ENCODE data around the gene SELENOO. TPM values are rescaled to one million over a fixed set of nuclear protein-coding genes. Genes with fewer than 3 reads are reported as not detected.

Gene SELENOO
- total RNA-seq, 1 experiment from 2014 or later = 27.4 TPM

- no TSS peak for BruUV-seq (replicated peaks)
- CTCF ChIA-PET = no interaction called here
Measured at GRCh38 chr22:50224071-50224470, 23.3 kb downstream of the SELENOO start.

GRCh38 chr22:50225200-50225969, 24.6 kb downstream of the SELENOO start:
- H3K79me2 ChIP-seq (ENCODE audit: low read depth) = no peaks in the 10 kb centered on the region
- no TSS peak for BruUV-seq (replicated peaks)
- CTCF ChIA-PET = no interaction called here
- H3K4me2 ChIP-seq = no peak overlapping the region
- peaks cover 22% of the 10 kb centered on the region for H3K36me3 ChIP-seq (ENCODE audit: low read depth)
- H3K9me3 ChIP-seq (ENCODE audit: insufficient read depth, low read depth) = no peaks in the 10 kb centered on the region
- H4K20me1 ChIP-seq (ENCODE audit: insufficient read depth) = peaks cover 45% of the 10 kb centered on the region
- H3K9me2 ChIP-seq (ENCODE audit: insufficient read depth) = no peaks in the 10 kb centered on the region
- POLR2A ChIA-PET (ENCODE audit: unreplicated experiment) = no interaction called here
- H3K4me1 ChIP-seq (replicated peaks; ENCODE audit: insufficient read depth) = no peaks in the 10 kb centered on the region
- no peak overlapping the region for H2AFZ ChIP-seq
- peaks cover 3% of the 10 kb centered on the region; the same call in 1 of the 2 replicates for H3F3A ChIP-seq (ENCODE audit: insufficient read depth, low read depth)
- TF ChIP-seq EZH2 (IDR thresholded peaks at IDR 0.05; ENCODE audit: low read depth) (no peak), CTCF (conservative IDR thresholded peaks at IDR 0.05) (no peak)
- no peak overlapping the region for H3K4me3 ChIP-seq
- intact Hi-C loops (cut with micrococcal nuclease; ENCODE audit: unreplicated experiment) = no loop called here
- H3K27me3 ChIP-seq (ENCODE audit: insufficient read depth, low read depth) = no peaks in the 10 kb centered on the region
- H3K27ac ChIP-seq = no peak overlapping the region
- no peak for DNase-seq

More at GRCh38 chr22:50224071-50224470, 23.3 kb downstream of the SELENOO start:
- Histone ChIP-seq H3K9me2 (ENCODE audit: insufficient read depth) (no peaks in the 10 kb centered on the region), H3K79me2 (ENCODE audit: low read depth) (no peaks in the 10 kb centered on the region), H3K9me3 (ENCODE audit: insufficient read depth, low read depth) (no peaks in the 10 kb centered on the region), H3K4me1 (replicated peaks; ENCODE audit: insufficient read depth) (no peaks in the 10 kb centered on the region), H3K36me3 (ENCODE audit: low read depth) (peaks cover 22% of the 10 kb centered on the region), H4K20me1 (ENCODE audit: insufficient read depth) (peaks cover 45% of the 10 kb centered on the region), H2AFZ (no peak overlapping the region), H3K27ac (no peak overlapping the region), H3F3A (ENCODE audit: insufficient read depth, low read depth) (peaks cover 3% of the 10 kb centered on the region; the same call in 1 of the 2 replicates), H3K4me3 (no peak overlapping the region), H3K27me3 (ENCODE audit: insufficient read depth, low read depth) (no peaks in the 10 kb centered on the region), H3K4me2 (no peak overlapping the region)
- DNase-seq = no peak
- intact Hi-C loops (cut with micrococcal nuclease; ENCODE audit: unreplicated experiment) = no loop called here
- POLR2A ChIA-PET (ENCODE audit: unreplicated experiment) = no interaction called here
- no peak for TF ChIP-seq EZH2 (IDR thresholded peaks at IDR 0.05; ENCODE audit: low read depth)
- no peak for TF ChIP-seq CTCF (conservative IDR thresholded peaks at IDR 0.05)

- Histone ChIP-seq H3K9me3 (ENCODE audit: insufficient read depth, low read depth) (no peaks in the 10 kb centered on the region), H4K20me1 (ENCODE audit: insufficient read depth) (peaks cover 52% of the 10 kb centered on the region), H2AFZ (no peak overlapping the region), H3K9me2 (ENCODE audit: insufficient read depth) (no peaks in the 10 kb centered on the region), H3K79me2 (ENCODE audit: low read depth) (no peaks in the 10 kb centered on the region), H3K4me3 (no peak overlapping the region), H3K27me3 (ENCODE audit: insufficient read depth, low read depth) (no peaks in the 10 kb centered on the region), H3K36me3 (ENCODE audit: low read depth) (peaks cover 14% of the 10 kb centered on the region), H3F3A (ENCODE audit: insufficient read depth, low read depth) (no peaks in the 10 kb centered on the region; the same call in 1 of the 2 replicates), H3K4me1 (replicated peaks; ENCODE audit: insufficient read depth) (no peaks in the 10 kb centered on the region), H3K4me2 (no peak overlapping the region), H3K27ac (no peak overlapping the region)
- BruUV-seq (replicated peaks) = no TSS peak
- DNase-seq = no peak
- intact Hi-C loops (cut with micrococcal nuclease; ENCODE audit: unreplicated experiment) = no loop called here
- POLR2A ChIA-PET (ENCODE audit: unreplicated experiment) = no interaction called here
- CTCF ChIA-PET = no interaction called here
- no peak for TF ChIP-seq CTCF (conservative IDR thresholded peaks at IDR 0.05)
- TF ChIP-seq EZH2 (IDR thresholded peaks at IDR 0.05; ENCODE audit: low read depth) = no peak
Measured at GRCh38 chr22:50226063-50226874, 25.5 kb downstream of the SELENOO start.

Data from PC-9 (cell line).